HG03159 (cell line): ENCODE data around the gene ITSN1.

Source experiments
- ATAC-seq: cut with Tn5 transposase; IDR thresholded peaks from one replicate; pipeline ENCODE4 v1.9.1; 2021; ENCODE audit warnings: mild to moderate bottlenecking, moderate library complexity; ENCODE audit not compliant: unreplicated experiment

Gene ITSN1

GRCh38 chr21:33878824-33879223 is 236.5 kb downstream of the ITSN1 start:
- no peak for ATAC-seq

- no peak for ATAC-seq
Observed at GRCh38 chr21:33880626-33881025, 238.3 kb downstream of the ITSN1 start.

GRCh38 chr21:33881689-33882440 is 239.6 kb downstream of the ITSN1 start:
- no peak for ATAC-seq

- no peak for ATAC-seq
Observed at GRCh38 chr21:33883118-33883517, 240.8 kb downstream of the ITSN1 start.

GRCh38 chr21:33884376-33885171 is 242.3 kb downstream of the ITSN1 start:
- no peak for ATAC-seq

- no peak for ATAC-seq
Observed at GRCh38 chr21:33885172-33885514, 242.8 kb downstream of the ITSN1 start.

GRCh38 chr21:33886321-33886720 is 244.0 kb downstream of the ITSN1 start:
- ATAC-seq, result no peak

- ATAC-seq, result no peak
Observed at GRCh38 chr21:33890187-33890586, 247.9 kb downstream of the ITSN1 start.

- ATAC-seq, result no peak
Observed at GRCh38 chr21:33892853-33893252, 250.6 kb downstream of the ITSN1 start.

- no peak for ATAC-seq
Observed at GRCh38 chr21:33893917-33894316, 251.6 kb downstream of the ITSN1 start.

GRCh38 chr21:33894736-33895288 is 252.5 kb downstream of the ITSN1 start:
- no peak for ATAC-seq

GRCh38 chr21:33895356-33895755 is 253.1 kb downstream of the ITSN1 start:
- no peak for ATAC-seq

- no peak for ATAC-seq
Observed at GRCh38 chr21:33896691-33897090, 254.4 kb downstream of the ITSN1 start.

GRCh38 chr21:33897098-33897497 is 254.8 kb downstream of the ITSN1 start:
- ATAC-seq, result no peak

GRCh38 chr21:33897739-33898138 is 255.4 kb downstream of the ITSN1 start:
- ATAC-seq, result no peak

- ATAC-seq, result no peak
Observed at GRCh38 chr21:33898586-33898985, 256.3 kb downstream of the ITSN1 start.

GRCh38 chr21:33899199-33899598 is 256.9 kb downstream of the ITSN1 start:
- ATAC-seq, result no peak

- no peak for ATAC-seq
Observed at GRCh38 chr21:33901412-33902288, 259.3 kb downstream of the ITSN1 start.

GRCh38 chr21:33902349-33902748 is 260.0 kb downstream of the ITSN1 start:
- ATAC-seq, result no peak

GRCh38 chr21:33904041-33904440 is 261.7 kb downstream of the ITSN1 start:
- no peak for ATAC-seq

GRCh38 chr21:33908760-33909159 is 266.5 kb downstream of the ITSN1 start:
- no peak for ATAC-seq
